ENCODE measurements around the gene JAML. TPM values are rescaled to one million over a fixed set of nuclear protein-coding genes. Genes with fewer than 3 reads are reported as not detected.

JAML gene
- total RNA-seq, 1 donor, result not detected

- H3K4me3 ChIP-seq (ENCODE audit: insufficient read depth, low read length), result peak overlapping the region; percentile 64
- peaks cover 37% of the 10 kb centered on the region for H3K27me3 ChIP-seq (ENCODE audit: insufficient read depth, low read length)
- DNase-seq (ENCODE audit: insufficient read length, low spot score, missing footprints), result peak; percentile 98
- no peaks in the 10 kb centered on the region for H3K36me3 ChIP-seq (ENCODE audit: insufficient read depth, low read length)
- TF ChIP-seq CTCF (IDR thresholded peaks at IDR 0.05; ENCODE audit: extremely low read depth, low read depth, low read length), result peak; percentile 77
- H3K4me2 ChIP-seq (ENCODE audit: insufficient read depth, low read length), result peak overlapping the region; percentile 77
- no peaks in the 10 kb centered on the region for H4K20me1 ChIP-seq (ENCODE audit: insufficient read depth, low read length)
- H3K4me1 ChIP-seq (ENCODE audit: insufficient read depth, low read length), result no peaks in the 10 kb centered on the region
- H3K27ac ChIP-seq (ENCODE audit: low read depth, low read length), result no peak overlapping the region
- no peaks in the 10 kb centered on the region for H3K9me3 ChIP-seq (ENCODE audit: low read depth, low read length)
- H2AFZ ChIP-seq (ENCODE audit: low read length), result peak overlapping the region; percentile 72
- H3K79me2 ChIP-seq (ENCODE audit: insufficient read depth, low read length), result no peaks in the 10 kb centered on the region
Observed at GRCh38 chr11:118145285-118146227, 79.3 kb downstream of the JAML start.

DNA sequence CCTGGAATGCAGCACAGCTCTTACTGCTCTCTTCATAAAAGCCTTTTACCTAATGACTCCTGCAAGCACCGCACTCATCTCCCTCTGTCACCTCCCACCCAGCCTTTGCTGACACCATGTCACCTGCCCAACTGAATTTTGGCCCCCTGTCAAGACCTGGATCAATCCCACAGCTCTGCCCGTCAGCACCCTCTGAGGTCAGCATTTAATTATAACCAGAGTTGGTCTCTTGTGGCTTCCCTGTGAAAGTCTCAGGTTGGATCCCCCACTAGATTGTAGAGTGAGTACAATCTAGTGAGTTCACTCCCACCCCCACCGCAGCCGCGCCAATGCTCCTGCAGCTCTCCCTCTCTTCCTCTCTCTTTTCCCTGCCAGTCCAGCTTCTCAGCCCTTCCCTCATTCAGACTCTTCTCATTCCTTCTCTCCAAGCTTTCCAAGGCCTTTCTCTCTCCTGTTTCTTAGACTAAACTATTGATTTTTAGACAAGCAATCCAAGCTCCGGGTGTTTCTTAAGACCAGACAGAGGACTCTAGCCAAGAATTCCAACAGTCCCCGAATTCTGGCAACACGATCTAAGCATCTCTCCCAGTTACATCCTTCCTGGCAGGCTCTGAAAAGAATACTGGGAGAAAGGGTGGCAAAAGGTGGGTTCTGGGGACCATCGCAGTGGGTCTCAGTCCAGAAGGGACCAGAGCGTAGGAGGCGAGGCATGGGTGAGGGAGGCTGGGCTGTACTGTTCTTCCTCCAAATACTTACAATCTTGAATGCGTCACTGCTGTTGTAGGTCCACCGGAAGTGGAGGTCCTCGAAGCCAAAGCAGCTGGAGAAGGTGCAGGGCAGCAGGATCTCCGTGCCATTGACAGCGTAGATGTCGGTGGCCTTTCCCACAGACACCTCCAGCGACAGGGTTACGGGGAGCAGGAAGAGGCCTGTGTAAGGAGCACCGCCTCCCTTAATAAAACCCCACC lies 80.2 kb downstream of the JAML start:
- H3K36me3 ChIP-seq (ENCODE audit: insufficient read depth, low read length), result no peaks in the 10 kb centered on the region
- no peaks in the 10 kb centered on the region for H4K20me1 ChIP-seq (ENCODE audit: insufficient read depth, low read length)
- peak; percentile 56 for DNase-seq (ENCODE audit: insufficient read length, low spot score, missing footprints)
- H3K9me3 ChIP-seq (ENCODE audit: low read depth, low read length), result no peaks in the 10 kb centered on the region
- H2AFZ ChIP-seq (ENCODE audit: low read length), result no peak overlapping the region
- peaks cover 28% of the 10 kb centered on the region for H3K27me3 ChIP-seq (ENCODE audit: insufficient read depth, low read length)
- H3K4me1 ChIP-seq (ENCODE audit: insufficient read depth, low read length), result no peaks in the 10 kb centered on the region
- H3K27ac ChIP-seq (ENCODE audit: low read depth, low read length), result no peak overlapping the region
- H3K4me3 ChIP-seq (ENCODE audit: insufficient read depth, low read length), result no peak overlapping the region
- H3K79me2 ChIP-seq (ENCODE audit: insufficient read depth, low read length), result no peaks in the 10 kb centered on the region
- no peak for TF ChIP-seq CTCF (IDR thresholded peaks at IDR 0.05; ENCODE audit: extremely low read depth, low read depth, low read length)
- no peak overlapping the region for H3K4me2 ChIP-seq (ENCODE audit: insufficient read depth, low read length)

Small RNAs within 50 kb of the gene (small RNA-seq; reads per million reads assigned to genes)
- gene HSPE1P18, result not detected

Other genes with a start within 250 kb of the JAML start
- gene IL10RA, start 238.6 kb downstream of the JAML start, total RNA-seq, result 1.1 TPM in 1 of 2 replicates, not detected in the other
- gene TMPRSS4, start 147.9 kb downstream of the JAML start, total RNA-seq, result not detected in 2 replicates
- not detected in 2 replicates for gene SMIM35, start 138.0 kb downstream of the JAML start, total RNA-seq
- gene SCN4B, start 72.2 kb downstream of the JAML start, total RNA-seq, result under 0.01 and 0.36 TPM in 2 replicates
- not detected in 2 replicates for gene SCN2B, start 48.4 kb downstream of the JAML start, total RNA-seq
- gene MPZL3, start 27.4 kb upstream of the JAML start, total RNA-seq, result 1.5 and 1.8 TPM in 2 replicates
- gene MPZL2, start 39.3 kb upstream of the JAML start, total RNA-seq, result not detected in 2 replicates
- not detected in 2 replicates for gene CD3E, start 79.7 kb upstream of the JAML start, total RNA-seq
- not detected in 2 replicates for gene CD3D, start 117.7 kb upstream of the JAML start, total RNA-seq
- gene CD3G, start 119.3 kb upstream of the JAML start, total RNA-seq, result not detected in 2 replicates
- 63.0 and 63.4 TPM in 2 replicates for gene UBE4A, start 134.6 kb upstream of the JAML start, total RNA-seq
- 25.3 and 31.1 TPM in 2 replicates for gene ATP5MG, start 176.6 kb upstream of the JAML start, total RNA-seq
- 38.4 and 49.5 TPM in 2 replicates for gene KMT2A, start 211.5 kb upstream of the JAML start, total RNA-seq

All from osteoblast (primary cell).